Fibroblast of pulmonary artery (primary cell): Measurements from ENCODE around the gene ARSJ.

ENCODE experiments used
- DNase-seq: peaks from one replicate; pipeline ENCODE4 v3.0.0-alpha.2; 2010; ENCODE audit warnings: low read depth
- H3K4me3 ChIP-seq: replicated peaks from 2 replicates; pipeline ENCODE4 v1.5.1; 2011; ENCODE audit warnings: low read depth, mild to moderate bottlenecking, control low read depth, low read length, moderate library complexity
- TF ChIP-seq, protein P1 (sequence below): IDR thresholded peaks from 2 replicates; pipeline ENCODE4 v1.5.1; 2011; ENCODE audit warnings: mild to moderate bottlenecking, control low read depth, low read length, inconsistent platforms; ENCODE audit errors: missing control alignments

Gene ARSJ

DNA sequence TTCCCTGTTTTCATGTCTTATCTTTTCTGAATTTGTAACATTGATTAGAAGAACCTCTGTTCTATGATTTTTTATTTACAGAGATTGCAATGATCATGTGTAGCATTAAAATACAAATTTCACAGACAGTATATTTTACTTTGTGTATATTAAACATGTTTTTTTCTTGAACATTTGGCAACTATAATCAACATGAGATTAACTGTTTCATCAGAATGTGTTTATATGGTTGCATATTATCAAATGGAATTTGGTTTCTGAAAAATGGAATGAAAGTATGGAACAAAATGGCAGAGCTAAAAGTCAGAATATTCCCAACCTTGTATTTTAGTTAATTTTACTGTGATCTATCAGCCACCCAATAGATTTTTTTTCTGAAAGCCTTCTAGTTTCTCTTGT is 19.9 kb downstream of the ARSJ start:
- no peak for DNase-seq
- H3K4me3 ChIP-seq = no peak overlapping the region
- TF ChIP-seq, protein P1, sequence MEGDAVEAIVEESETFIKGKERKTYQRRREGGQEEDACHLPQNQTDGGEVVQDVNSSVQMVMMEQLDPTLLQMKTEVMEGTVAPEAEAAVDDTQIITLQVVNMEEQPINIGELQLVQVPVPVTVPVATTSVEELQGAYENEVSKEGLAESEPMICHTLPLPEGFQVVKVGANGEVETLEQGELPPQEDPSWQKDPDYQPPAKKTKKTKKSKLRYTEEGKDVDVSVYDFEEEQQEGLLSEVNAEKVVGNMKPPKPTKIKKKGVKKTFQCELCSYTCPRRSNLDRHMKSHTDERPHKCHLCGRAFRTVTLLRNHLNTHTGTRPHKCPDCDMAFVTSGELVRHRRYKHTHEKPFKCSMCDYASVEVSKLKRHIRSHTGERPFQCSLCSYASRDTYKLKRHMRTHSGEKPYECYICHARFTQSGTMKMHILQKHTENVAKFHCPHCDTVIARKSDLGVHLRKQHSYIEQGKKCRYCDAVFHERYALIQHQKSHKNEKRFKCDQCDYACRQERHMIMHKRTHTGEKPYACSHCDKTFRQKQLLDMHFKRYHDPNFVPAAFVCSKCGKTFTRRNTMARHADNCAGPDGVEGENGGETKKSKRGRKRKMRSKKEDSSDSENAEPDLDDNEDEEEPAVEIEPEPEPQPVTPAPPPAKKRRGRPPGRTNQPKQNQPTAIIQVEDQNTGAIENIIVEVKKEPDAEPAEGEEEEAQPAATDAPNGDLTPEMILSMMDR = no peak

DNA sequence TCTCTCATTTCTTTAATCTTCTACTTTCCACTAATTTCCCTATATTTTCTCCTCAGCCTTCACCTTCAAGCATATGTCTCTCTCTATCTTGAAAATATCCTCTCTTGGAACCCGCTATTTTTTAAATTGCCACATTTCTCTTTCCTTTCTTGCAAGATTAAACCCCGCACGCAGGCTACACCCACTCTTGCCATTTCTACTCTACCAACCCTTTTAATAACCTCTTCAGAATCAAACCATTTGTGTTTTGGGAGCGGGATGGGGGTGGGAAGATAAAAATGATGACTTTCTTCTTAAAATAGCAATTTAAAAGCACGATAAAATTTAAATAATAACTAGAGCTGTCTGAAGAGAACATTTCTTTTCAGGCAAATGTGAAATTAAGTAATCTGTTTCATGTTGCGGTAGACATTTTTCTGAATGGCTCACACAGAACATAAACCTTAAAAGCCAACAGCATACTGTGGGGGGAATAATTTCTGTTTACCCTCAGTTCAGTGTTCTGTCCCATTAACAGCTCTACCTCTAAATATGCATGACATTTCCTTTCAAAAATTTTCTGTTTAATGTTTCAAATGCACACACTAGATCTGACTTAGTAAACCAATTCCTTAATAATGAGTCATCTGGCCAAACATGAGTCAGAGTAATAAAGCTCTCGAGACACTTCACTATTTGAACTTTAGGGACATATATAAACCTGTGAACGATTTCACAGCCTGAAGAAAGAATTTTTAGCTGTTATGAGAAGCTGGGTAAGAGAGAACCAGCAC is 20.5 kb downstream of the ARSJ start:
- H3K4me3 ChIP-seq = peak overlapping the region; percentile 22
- DNase-seq = peak; percentile 91
- TF ChIP-seq, protein P1 = no peak

DNA sequence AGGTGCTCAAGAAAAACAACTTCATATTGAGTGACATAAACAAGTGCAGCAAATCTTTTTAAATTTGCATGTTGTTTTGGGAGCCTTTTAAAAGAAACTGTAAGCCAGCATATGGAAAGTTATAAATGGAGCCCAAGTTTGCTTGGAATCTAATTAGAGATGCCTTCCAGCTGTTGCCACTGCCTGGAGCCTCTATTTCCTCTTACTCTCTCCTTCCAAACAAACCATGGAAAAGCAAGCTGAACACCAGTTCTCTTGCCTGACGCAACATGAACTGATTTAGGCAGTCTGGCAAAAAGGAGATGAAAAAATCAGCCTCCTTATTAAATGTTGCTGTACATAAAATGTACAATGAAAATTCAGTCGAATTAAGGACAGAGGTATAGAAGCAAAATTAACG is 21.5 kb downstream of the ARSJ start:
- no peak for DNase-seq
- H3K4me3 ChIP-seq = no peak overlapping the region
- TF ChIP-seq, protein P1 = no peak

DNA sequence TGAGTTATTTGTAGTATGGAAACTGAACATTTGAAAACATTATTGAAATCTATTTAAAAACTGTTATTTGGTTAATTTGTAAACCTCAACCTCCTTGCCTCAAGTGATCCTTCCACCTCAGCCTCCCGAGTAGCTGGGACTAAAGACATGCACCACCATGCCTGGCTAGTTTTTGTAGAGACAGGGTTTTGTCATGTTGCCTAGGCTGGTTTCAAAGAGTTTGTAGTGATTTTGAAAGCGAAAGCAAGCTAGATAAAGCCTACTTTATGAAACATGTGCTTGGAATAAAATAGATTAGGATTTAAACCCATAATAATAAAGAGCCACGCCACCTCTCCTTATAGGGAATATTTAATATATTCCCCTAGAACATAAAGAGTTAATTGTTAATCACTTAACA is 23.5 kb downstream of the ARSJ start:
- TF ChIP-seq, protein P1 = no peak
- DNase-seq = no peak
- no peak overlapping the region for H3K4me3 ChIP-seq

DNA sequence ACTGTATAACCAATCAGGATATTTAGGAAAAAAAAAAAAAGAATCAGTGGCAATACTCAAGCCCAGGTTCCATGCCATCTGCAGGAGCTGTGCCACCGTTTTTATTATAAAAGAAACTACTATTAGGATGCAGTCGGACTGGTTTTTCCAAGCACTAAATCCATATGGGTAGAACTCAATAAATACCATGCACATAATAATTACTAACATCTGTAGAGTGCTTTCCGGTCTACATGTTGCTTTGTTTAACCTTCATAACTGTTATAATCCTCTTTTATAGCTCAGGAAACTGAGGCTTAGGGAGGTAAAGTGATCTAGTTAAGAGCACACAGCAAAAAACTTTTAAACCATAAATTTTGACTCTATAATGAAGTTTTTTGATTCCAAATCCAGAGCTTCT is 24.0 kb downstream of the ARSJ start:
- TF ChIP-seq, protein P1 = no peak
- H3K4me3 ChIP-seq = no peak overlapping the region
- DNase-seq = no peak

DNA sequence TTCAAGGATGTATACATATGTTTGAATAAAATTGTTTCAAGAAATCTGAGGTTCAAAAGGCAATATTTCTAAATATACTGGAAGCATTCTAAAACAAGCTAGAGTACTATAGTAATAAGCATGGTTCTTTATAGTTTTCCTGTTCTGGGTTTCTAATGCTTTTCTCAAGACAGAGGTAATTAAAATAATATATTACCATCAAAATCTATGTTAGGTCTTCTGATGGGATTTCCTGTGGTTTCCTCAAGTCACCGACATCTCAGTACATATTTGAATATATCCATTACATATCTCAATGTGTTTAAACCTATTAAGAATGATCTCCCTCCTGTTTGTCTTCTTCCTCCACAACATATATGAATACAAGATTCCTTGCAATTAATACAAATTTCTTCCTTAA is 25.6 kb downstream of the ARSJ start:
- TF ChIP-seq, protein P1 = no peak
- H3K4me3 ChIP-seq = no peak overlapping the region
- no peak for DNase-seq

DNA sequence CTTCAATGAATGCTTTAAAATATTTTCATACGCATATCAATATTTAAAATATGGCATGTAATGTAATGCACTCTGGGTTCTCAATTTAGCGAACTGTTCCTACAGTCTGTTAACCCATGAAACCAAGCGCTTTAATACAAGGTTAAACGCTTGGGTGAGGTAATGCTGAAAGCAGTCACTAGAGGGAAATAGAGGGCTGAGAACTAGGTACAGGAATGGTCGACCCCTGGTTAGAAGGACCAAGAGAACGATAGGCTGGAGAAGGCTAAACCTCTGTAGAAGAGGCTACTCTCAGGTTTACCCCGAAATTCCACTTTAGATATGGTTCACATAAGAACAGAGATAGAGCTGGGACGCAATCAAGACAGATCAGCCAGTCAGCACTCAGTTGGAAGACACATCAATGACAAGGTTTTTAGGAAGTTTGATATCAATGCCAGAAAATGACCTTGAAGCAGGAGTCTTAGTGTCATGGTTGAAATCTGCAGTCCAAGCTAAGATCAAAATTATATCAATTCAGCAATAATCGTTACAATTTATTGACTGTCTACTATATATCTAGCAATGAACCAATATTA is 26.9 kb downstream of the ARSJ start:
- TF ChIP-seq, protein P1 = peak; percentile 76
- peak; percentile 75 for DNase-seq
- no peak overlapping the region for H3K4me3 ChIP-seq
